NCI-H187 (cell line): Measurements from ENCODE around the gene GNG8.
"Not testable (repeated sequence)": the region's sequence is repeated elsewhere in the genome, so short reads cannot be mapped to it uniquely, and the experiment has no call there.

Source experiments
- DNase-seq, 2 experiments: peaks; one replicate each; lab custom pipeline; 2025; lab: John Stamatoyannopoulos, UW

Gene GNG8

DNA sequence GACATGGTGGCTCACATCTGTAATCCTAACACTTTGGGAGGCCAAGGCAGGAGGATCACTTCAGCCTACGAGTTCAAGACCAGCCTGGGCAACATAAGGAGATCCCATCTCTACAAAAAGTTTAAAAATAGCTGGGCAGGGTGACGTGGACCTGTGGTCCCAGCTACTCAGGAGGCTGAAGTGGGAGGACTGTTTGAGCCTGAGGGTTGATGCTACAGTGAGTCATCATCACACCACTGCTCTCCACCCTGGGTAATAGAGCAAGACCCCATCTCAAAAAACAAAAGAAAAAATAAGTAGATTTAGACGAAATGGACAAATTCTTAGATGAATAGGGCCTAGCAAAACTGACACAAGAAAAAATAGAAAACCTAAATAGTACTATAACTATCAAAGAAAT, 10.4 kb upstream of the GNG8 start:
- DNase-seq: no peak

DNA sequence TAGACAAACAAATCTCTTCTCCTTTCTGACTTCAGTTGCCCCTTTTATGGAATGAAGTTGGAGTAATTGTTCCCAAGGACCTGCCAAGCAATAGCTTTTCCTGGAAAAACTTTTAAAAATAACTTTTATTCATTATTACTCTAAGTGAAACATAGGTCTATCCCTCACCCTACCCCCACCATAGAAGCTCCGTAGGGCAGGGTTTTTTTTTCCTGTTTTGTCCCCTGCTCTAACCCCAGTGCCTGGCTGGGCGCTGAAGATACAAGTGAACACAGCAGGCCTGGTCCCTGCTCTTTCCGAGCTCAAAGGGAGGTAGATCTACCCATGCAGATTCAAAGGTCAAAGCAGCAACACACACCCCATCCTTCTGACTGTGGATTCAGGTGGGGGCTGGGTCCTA, 8.7 kb upstream of the GNG8 start:
- DNase-seq: no peak

DNA sequence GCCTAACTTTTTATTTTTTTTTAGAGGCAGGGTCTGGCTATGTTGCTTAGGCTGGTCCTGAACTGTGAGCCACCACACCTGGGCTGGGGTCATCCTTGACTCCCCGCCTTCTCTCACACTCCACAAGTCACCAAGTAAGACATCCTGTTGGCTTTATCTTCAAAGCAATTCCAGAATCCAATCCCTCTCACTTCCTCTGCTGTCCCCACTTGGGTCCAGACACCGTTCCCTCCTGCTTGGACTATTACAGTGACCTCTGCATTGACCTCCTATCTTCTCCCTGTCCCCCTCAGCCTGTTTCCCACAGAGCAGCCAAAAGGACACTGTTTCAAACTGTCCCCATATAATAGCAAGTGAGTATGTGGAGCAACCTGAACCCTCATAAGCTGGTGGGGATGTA, 4.7 kb upstream of the GNG8 start:
- no peak for DNase-seq

DNA sequence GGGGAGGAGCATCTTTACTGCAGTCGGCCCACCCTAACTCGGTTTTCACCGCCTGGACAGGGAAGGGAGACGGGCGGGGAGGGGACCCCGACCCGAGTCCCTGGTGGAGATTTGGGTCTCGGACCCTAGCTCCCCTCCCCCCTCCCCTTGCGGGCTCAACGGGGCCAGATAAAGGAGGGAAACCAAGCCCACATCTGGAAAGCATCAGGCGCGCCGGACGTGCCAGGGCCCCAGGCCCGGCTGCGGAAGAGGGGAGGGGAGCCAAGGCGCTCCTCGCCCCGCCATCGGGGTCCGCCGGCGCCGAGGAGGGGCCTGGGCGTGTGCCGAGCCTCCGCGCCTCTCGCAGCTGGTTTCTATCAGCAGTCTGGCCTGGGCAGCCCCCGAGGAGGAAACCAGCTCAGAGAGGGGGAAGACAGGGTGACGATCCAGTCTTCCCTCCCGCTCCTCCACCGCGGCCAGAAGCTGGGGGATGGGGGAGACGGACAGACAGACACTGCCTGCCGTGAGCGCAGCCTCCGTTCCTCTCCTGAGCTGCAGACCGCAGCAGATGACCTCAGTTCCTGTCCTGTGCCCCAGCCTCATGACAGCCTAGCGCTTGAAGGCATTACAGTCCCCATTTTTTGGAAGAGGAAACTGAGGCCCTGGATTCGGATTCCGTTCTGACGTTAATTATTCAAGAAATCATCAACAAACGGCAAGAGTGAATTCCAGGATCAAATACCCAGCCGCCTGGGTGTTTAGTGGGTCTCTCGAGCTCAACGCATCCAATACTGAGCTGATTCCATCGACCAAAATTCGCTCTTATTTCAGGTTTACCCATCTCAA, 3.6 kb upstream of the GNG8 start:
- DNase-seq: no peak

DNA sequence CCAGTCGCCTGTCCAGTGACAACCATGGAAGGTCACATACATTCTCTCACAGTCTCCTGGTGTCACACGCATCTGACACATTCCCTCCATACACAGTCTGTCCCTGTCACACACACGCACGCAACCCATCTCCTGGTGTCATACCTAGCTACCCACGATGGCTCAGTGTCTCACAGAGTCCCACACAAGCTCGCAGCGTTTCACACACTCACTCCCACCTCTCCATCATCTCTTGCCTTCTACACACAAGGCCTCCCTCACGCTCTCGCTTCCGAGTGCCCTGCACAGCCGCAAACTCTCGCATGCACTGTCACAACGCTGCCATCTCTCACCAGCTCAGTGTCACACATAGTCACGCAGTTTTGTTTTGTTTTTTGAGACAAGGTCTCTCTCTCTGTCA, 1.2 kb upstream of the GNG8 start:
- DNase-seq: no peak

DNA sequence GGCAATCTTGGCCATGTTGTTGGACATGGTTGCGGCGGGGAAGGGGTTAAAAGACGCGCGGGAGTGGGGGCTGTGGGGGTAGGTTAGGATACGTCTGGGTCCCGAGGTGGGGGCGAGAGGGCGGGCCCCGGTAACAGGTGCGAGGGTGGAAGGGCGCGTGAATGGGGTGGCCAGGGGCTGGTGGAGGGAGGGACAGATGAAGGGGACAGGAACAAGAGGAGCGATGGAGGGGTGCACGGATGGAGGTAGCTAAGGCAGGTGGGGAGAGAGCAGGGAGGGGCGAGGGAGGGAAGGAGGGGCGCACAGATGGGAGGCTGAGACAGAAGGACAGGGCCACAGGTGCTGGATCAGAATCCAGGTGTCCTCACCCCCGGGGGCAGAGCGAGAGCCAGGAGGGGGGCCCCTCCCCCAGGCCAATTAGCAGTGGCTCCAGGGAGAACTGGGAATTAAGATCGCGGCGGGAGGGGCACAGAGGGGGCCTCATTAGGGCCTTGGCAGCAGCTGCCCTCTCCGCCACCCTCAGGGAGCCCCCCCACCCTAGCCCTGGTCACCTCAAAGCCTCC, 1.3 kb downstream of the GNG8 start:
- DNase-seq: no peak

DNA sequence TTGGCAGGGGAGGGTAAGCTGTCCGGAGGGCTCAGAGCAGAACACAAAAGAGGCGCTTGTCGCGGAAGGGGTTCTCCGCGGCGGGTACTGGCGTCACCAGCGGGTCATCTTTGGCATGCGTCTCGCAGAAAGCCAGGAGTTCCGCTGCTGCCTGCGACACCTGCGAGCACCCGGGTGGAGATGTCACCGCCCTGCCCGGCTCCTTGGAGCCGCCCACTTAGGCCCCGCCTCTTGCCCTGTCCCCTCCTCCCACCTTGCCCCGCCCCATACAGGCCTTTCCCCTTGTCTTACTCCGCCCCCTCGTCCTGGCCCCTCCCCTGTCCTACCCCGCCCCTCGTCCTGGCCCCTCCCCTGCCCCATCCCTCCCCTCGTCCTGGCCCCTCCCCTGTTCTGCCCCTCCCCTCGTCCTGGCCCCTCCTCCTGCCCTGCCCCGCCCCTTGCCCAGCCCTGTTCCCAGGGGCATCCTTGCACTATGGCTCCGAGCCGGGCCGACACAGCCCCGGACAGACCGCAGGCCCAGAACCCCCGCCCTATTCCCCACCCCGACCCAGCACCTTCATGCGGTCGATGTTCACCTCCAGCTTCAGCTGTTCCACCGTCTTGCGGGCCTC, 1.9 kb downstream of the GNG8 start:
- peak; percentile 75 to 85 for DNase-seq

DNA sequence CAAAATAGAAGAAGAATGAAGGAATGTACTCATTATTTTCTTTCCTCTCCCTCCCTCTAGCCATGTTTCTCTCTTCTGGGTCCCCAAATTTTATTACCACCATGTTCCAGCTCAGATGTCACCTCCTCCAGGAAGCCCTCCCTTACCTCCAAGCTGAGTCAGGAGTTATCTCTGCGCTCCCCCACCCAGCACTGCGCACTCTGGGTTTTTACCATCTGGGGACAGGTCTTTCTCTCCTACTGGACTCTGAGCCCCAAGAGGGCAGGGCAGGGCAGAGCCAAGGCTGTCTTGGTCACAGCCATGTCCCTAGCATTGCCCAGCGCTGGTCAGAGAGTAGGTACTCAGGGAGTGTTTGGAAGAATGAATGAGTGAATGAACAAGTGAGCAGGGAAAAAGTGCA, 2.9 kb downstream of the GNG8 start:
- DNase-seq: no peak

DNA sequence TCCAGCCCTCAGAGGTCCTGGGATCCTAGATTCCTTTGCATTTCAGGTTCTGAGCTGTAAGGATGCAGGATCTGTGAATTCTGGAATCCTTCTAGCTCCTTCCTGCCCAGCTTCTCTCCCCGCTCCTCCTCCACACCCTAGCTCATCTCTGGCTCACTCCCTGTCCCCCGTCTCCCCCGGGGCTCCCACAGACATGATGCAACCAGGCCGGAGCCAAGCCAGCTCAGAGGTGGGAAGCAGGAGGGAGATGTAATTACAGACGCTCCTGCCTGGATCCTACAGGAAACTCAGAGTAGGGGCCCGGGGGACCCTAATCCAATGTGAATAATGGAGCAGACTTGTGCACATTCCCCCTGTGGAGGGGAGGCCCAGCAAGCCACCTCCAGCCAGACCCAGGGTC, 4.5 kb downstream of the GNG8 start:
- no peak for DNase-seq

DNA sequence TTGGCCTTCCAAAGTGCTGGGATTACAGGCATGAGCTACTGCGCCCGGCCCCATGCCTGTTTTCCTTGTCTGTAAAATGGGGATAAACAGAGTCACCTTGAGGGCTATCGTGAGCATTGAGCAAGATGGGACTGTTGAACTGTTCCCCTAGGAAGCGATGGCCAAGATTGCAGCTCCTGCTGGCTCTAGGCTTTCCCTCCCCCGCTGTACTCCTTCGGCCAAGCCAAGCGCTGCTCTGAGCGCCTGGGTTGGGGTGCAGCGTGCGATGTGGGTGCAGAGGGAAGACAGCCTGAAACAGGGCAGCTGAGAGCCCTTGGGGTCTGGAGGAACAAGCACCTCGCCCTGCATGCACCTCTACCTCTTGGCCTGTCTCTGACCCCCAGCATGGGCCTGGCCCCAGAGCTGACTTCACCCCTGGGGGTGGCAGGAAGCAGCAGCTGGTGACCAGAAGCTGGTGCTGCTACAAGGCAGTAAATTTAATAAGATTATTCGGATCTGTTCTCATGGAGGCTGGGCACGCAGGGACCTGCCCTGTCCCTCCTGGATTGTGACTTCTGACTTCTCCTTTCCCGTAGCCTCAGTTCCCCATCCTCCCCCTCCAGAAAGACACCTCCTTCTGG, 5.3 kb downstream of the GNG8 start:
- no peak for DNase-seq

DNA sequence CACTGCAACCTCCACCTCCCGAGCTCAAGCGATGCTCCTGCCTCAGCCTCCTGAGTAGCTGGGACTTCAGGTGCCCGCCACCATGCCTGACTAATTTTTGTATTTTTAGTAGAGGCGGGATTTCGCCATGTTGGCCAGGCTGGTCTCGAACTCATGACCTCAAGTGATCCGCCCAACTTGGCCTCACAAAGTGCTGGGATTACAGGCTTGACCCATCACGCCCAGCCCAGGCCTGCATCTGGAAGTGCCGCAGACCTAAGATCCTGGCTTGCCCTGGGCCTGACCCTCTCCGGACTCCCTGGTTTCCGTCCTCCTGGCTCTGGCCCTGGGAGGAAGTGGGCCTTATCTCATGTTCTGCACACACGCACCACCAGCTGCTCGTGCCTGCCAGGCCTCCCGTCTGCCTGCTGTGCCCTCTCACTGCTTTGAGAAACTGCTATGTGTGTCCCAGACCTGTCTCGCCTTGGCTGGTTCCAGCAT, 6.4 kb downstream of the GNG8 start:
- no peak for DNase-seq

DNA sequence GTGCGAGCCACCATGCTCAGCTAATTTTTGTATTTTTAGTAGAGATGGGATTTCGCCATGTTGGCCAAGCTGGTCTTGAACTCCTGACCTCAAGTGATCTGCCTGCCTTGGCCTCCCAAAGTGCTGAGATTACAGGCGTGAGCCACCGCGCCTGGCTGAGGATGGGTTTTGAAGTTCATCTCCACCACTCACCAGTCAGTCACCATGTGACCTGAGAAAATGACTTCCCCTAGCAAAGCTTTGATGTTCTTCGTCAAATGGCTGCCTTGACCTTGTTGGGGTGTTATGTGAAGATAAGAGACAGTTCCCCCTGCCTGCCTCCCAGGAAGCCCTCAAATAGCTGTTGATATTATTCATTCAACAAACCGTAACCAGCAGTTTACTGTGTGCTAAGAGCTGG, 7.0 kb downstream of the GNG8 start:
- not testable (repeated sequence) for DNase-seq

DNA sequence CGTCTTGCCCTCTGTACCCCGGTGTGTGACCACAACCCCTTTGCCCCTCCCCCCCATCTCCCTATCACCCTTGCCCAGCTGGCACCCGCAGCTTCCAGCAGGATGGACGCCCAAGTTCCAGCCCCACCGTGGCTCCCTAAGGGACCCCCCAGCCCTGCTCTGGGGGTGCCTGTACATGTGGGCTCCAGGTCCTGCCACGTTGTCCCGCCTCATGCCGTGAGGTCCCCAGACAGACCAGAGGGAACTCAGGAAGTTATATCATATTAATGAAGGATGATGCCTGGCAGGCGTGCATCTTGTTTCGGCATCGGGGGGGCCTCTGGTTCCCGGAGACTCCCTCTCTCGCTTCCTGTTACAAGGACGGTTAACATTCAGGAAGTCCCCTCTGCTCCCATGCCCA, 9.6 kb downstream of the GNG8 start:
- no peak for DNase-seq

DNA sequence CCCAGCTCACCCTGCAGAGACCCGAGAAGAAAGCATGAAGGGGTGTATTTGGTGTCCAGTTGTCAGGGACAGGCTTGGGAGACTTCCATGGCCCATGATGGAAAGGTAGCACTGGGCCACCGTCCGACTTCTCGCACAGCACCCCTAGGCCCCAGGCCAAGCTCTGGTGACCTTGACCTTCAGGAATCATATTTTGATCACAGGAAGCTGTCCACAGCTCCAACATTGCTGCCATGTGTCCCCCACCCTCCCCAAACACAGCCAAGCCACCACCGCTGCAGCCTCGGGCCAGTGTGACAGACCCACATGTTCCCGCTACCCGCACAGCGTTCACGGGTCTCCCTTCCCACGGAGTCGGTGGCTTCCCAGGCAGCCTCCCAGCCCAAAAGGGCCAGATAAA, 10.3 kb downstream of the GNG8 start:
- no peak for DNase-seq

DNA sequence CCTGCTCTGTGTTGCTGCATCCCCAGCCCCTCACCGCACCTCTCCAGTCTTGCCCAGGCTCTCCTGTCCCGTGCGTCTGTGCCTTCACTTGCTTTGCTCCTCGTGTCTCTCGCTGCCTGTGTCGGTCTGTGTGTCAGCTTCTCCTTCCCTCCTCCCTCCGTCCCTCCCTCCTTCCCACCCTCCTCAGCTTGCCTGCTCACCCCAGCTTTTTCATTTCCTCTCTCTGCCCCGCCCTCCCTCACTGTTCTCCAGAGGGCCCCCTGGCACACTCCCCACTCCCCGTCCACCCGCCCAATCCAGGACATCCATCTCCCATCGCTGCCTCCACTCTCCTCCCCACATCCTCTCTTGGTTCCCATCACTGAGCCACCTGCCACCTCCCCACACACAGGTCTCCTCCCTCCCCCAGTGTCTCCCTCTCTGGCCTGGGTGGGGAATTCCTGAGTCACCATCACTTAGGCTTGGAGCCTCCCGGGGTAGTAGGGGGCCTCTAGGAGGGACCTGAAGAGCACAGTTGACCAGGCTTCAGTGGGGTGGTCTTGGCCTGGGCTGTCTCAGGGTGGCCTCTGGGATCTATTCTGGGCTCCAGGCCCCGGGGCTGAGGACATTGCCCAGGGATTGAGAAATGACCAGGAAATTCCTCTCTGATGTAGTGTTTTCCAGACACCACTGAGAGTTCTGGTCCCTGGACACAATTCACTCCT, 10.9 kb downstream of the GNG8 start, which contains the start of gene PTGIR:
TSS of gene PTGIR (minus strand) at position 132 of the 704 bp plus-strand sequence. CDS start 864 bp downstream, outside the sequence.
- DNase-seq: no peak

DNA sequence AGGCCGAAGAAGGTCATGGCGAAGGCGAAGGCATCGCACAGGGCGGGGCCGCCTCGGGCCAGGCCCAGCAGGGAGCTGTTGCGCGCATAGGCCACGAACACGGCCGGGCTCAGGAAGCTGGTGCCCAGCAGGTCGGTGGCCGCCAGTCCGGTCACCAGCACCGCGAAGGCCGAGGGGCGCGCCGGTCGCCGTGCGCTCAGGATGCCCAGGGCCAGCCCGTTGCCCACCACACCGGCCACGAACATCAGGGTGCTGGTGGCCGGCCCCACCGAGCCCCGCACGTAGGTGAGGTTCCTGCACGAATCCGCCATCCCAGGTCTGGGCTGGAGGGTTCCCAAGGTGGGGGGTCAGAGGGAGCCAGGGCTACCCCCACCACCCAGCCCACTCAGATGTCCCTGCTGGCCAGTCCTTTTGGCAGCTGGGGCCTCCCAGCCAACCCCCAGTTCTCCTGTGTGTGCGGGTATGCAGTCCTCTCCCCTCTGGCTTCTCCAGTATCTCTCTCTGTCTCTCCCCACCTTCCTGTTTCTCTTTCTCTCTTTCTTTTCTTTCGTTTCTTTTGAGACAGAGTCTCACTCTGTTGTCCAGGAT, 12.0 kb downstream of the GNG8 start:
- no peak for DNase-seq

DNA sequence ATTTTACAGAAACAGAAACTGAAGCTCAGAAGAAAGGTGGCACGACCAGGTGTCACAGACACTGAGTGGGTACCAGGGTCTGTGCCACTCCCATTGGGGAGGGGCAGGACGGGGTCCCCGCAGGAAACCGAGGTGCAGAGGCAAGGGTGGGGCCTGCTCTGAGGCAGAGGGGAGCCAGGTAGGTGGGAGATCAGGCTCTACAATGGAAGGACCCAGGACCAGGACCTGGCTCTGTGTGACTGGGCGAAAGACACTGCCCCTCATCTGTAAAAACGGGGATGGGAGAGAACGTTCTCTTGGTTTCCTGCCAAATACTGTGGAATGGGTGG, 13.9 kb downstream of the GNG8 start:
- no peak for DNase-seq

DNA sequence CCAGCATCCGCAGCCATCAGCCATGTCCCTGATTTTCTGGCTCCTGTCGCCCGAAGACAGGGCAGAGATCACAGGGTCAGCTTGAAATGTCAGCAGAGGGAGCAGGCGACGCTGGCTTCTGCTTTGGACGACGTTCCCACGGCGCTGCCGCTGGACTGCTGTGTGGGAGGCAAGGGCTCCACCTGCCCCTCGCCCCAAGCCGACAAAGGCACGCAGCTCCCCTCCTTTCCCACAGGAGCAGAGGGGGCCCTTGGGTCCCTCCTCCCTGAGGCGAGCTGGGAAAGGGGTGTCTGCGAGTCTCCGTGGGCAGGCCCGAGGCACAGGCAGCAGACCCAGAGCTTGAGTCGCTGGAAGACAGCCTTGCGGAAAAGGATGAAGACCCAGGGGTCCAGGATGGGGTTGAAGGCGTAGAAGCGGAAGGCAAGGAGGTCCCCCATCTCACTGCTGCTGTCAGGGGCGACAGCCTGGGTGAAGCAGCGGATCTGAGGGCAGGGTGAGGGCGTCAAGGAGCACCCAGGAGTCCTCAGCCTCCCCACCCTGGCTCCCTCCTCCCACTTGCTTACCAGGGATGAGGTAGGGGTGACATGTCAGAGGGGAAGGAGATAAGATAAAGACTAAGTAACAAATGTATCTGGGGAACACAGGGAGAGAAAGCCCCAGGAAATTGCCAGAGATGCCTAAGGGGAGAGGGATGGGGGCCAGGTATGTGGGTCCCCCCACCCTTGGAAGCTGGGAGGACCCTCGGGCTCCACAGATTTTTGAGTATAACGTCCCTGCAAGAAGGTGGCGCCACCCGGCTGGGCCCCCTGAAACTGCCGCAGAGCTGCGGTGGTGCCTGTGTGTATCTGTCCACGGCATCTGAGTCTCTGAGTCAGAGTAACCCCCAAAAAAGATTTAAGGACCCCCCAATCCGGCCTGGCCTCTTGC, 14.5 kb downstream of the GNG8 start:
- no peak for DNase-seq

DNA sequence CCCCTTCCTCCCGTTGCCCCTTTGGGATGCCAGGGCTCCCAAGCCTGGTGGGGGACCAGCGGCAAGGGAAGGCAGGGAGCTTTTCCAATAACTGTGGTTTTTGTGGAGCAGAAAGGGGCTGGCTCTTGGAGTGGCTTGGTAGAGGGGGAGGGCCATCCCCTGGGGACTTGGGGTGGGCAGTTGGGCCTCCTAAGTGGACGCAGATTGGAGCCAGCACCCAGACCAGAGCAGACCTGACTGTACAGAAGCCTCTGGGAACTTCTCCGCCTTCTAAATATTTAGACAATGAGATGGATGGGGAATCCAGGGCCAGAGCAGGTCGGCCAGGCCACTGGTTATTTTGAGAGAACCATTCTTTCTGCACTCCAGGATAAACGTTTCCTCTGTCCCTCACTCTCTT, 15.3 kb downstream of the GNG8 start:
- no peak for DNase-seq

DNA sequence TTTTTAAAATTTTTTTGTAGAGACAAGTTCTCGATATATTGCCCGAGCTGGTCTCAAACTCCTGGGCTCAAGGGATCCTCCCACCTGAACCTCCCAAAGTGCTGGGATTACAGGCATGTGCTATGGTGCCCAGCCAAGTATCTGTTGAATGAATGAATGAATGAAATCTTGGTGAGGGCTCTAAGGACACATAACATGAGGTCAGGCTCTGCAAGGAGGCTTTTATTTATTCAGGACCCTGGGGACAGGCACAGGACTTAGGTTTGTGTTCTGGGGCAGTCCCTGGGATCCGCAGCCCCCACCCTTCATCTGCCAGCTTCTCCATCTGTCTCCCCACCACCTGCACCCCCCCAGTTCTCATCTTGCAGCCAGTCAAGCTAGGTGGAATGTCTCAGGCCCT, 15.7 kb downstream of the GNG8 start:
- no peak for DNase-seq
